GM19467 (cell line): Measurements from ENCODE around the gene KANSL1.
"Not testable (repeated sequence)": the region's sequence is repeated elsewhere in the genome, so short reads cannot be mapped to it uniquely, and the experiment has no call there.

Experiments used
- ATAC-seq: cut with Tn5 transposase; IDR thresholded peaks from one replicate; pipeline ENCODE4 v1.9.1; 2021; ENCODE audit warnings: mild to moderate bottlenecking, moderate library complexity; ENCODE audit not compliant: unreplicated experiment

Gene KANSL1

DNA sequence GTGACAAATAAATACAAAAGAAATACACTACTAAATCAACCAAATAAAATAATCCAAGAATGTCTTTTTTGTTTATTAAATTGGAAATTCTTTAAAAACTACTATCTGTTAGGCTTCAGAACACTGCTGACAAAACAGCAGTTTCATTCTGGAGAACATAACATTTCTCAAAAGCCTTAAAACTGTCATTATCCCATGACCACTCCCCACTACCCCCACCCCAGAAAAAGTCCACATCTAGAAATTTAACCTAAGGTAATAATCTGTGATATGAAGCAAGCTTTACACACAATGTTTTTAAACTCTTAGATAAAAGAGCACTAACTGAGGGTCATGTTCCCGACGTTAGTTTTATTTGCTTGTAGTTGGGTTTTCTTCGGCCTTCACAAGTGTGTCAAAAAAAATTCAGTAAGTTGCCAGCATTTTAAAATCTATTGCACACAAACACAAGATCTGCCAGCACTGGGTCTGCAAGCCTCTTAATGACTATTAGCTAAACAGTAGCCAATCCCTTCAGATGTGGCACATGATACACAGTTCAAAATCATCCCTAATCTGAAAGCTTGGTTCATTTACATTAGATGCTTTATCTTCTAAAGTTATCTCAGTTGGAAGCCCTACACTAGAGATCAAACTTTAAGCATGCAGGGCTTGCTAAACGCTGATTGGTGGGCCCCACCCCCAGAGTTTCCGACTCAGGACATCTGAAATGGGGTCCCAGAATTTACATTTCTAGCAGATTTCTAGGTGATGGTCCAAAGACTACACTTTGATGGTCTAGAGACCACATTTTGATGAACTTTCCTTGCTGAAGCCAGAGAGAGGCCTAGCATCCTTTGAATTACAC, 75.2 kb downstream of the KANSL1 start:
- ATAC-seq = no peak

DNA sequence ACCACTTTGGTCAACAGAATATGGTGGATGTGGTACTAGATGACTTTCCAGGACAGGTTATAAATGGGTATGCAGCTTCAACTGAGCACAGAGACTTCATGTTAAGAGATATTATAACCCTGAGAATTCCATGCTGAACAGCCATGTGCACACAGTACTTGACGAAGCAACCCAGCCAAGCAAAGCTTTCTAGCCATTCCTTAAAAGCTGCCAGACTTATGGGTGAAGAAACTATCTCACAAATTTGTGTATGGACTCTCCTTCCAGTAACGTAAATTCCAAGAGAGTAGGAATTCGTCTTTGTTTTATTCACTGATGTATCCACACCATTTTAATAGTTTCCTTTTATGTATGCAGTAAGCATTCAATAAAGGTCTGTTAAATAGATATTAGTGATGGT, 76.1 kb downstream of the KANSL1 start:
- ATAC-seq = no peak

- no peak for ATAC-seq
These were observed 77.5 kb downstream of the KANSL1 start for GRCh38 chr17:46115699-46116098.

GRCh38 chr17:46111236-46111635, 82.0 kb downstream of the KANSL1 start:
- not testable (repeated sequence) for ATAC-seq

DNA sequence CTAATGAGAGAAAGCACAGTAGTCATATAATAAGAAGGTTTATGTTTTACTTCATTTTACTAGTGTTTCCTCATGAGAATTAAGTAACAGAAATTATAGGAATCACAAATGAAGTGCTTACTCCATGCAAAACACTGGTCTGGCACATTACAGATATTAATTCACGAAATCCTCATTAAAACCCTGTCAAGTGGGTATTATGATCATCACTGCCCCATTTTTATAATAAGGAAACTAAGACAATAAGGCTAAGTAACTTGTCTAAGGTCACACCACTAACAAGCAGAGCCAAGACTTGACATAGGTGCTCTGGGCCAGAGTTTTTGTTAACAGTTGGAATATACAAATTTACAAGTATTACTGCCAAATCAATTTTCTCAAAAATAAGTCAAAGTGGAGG, 83.0 kb downstream of the KANSL1 start:
- ATAC-seq = no peak

GRCh38 chr17:46109603-46110189, 83.5 kb downstream of the KANSL1 start:
- ATAC-seq = no peak

- no peak for ATAC-seq
These were observed 84.6 kb downstream of the KANSL1 start for GRCh38 chr17:46108550-46109110.

- ATAC-seq = no peak
These were observed 85.1 kb downstream of the KANSL1 start for GRCh38 chr17:46108120-46108519.

GRCh38 chr17:46106966-46107644, 86.1 kb downstream of the KANSL1 start:
- no peak for ATAC-seq

DNA sequence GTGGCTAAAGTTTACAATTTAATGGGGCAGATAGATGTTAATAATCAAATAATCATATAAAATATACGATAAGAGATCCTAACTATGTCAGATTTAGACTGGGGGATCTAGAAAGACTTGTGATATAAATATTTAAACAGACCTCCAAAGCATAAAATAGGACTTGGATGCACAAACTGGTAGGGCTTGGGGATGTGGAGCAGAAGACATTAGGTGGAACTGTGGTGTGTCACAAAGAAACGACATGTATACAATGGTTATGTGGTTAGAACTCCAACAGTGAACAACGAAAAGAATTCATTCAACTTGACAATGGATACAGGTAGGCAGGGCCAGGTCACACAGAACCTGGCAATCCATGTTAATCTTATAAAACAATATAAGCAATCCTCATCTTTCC, 90.4 kb downstream of the KANSL1 start:
- not testable (repeated sequence) for ATAC-seq

DNA sequence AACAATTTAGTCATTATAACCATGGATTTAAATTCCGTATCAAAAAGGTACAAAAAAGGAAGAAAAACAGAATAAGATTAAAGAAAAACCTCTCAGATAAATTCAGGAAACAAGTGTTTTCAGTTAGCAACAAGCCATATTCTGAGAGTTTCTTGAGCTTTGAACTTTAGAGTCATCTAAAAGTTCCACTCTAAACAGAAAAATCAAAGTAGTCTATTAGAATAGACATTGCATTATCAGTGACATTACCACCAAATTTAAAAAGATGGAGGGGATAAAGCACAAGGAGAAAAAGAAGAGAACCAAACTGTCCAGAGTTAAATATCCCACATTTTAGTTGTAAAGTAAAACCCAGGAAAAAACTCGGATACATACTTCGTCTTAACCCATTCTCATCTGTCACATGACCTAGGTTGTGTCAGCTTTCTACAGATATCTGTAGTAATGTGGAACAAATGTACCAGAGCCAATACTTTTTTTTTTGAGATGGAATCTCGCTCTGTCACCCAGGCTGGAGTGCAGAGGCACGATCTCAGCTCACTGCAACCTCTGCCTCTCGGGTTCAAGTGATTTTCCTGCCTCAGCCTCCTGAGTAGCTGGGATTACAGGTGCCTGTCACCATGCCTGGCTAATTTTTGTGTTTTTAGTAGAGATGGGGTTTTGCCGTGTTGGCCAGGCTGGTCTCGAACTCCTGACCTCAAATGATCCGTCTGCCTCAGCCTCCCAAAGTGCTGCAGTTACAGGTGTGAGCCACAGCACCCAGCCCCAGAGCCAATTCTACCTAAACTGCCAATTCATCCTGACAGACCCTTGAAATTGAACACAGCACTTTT, 91.2 kb downstream of the KANSL1 start:
- ATAC-seq = not testable (repeated sequence)

DNA sequence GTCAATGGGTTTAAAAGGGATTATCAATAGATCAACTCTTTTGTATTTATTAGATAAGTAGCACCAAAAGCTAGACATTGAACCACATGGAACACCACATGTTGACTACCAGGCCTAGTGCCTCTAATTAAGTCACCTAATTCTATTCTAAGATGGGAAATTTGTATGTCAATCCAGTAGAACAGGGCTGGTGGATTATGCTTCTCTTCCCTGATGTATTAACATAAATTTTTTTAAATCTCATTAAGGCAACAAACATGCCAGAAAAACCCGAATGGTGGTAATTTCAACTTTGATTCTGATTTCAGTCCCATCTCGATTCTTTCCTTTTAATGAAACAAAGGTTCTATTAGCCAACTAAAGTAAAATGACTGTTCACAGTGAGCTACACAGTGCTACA, 92.6 kb downstream of the KANSL1 start:
- ATAC-seq = no peak

- no peak for ATAC-seq
These were observed 93.4 kb downstream of the KANSL1 start for GRCh38 chr17:46099865-46100264.

DNA sequence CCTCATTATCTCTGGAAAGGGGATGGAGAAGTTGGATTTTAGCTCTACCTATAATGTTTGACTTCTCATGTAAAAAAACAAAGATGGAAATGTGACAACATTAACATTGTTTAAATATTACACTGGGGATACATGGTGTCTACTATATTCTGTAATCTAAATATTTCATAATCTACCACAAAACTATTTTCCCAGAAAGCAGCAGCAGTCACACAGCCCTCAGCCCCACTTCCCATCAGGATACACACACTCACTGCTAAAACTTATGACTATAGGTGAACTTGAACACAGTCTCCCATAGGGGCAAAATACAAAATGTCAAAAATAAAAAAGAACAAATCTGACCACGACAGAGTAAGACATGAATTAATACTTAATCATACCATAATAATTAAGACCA, 95.7 kb downstream of the KANSL1 start:
- ATAC-seq = no peak

DNA sequence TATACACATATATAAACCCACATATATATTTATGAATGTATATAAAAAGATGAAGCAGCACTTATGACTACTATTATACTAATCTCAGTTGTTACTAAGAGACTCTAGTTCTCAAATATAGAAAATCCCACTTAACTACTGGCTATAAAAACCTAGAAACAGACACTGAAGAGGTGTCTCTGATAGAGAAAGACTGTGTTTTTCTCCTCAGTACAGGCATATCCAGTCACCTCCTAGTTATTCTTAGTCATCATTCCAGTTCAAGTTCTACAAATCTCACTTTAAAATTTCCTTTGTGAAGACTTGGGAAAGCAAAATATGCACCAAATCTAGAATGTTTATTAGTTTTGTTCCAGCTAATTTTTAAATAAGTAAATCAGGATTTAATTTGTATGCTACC, 100.2 kb downstream of the KANSL1 start:
- ATAC-seq = no peak

- ATAC-seq = no peak
These were observed 102.4 kb downstream of the KANSL1 start for GRCh38 chr17:46090871-46091270.

DNA sequence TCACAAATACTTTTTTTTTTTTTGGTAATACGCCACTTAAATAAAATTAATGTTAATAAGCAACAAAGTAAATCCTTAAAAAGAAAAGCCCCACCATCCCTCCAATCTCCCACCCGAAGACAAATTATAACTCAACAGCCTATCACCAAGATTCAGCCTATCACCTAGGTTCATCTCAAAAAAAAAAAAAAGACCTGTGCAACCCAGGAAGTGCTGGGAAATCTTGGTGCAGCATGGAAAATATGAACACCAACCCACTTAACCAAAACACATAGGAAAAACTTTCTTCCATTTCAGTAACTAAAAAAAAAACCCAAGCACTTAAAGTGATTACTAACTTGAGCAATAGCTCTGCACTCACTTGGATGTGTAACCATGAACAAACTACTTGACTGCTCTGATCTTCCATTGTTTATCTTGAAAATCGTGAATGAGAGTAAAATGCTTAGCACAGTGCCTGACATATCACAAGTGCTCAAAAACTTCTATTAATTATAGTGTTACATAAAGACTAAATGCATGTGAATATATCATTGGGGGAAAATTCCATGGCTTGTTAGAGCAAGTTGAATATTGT, 103.8 kb downstream of the KANSL1 start:
- ATAC-seq = no peak

- no peak for ATAC-seq
These were observed 104.6 kb downstream of the KANSL1 start for GRCh38 chr17:46088595-46088994.

DNA sequence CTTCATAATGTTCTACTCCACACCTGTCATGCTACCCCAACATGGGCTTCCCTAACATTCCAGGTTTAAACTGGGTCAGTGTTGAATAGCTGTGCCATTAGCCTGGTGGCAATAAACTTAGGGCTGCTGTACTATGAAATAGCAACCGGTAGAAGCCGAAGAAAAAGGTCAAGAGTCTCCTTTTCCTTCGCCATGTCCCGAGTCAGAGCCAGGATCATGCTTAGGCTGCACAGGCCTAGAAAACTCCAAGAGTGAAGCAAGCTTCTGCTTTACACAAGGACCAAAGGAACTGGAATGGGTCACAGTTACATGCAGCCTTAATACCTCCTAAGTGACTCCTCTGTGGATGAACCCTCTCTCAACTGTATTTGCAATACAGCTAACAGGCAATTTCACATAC, 105.4 kb downstream of the KANSL1 start:
- not testable (repeated sequence) for ATAC-seq

DNA sequence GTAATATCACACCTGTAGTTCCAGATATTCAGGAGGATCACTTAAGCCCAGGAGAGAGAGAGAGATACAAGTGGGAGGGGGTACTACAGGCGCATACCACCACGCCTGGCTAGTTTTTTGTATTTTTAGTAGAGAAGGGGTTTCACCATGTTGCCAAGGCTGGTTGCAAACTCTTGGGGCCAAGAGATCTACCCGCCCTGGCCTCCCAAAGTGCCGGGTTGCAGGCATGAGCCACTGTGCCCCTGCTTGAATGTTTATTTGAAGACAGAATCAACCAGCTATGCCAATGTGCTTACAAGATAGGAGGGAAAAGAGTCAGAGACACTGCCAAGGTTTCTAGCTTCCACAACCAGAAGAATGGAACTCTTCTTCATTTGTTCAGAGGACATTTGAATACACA, 106.4 kb downstream of the KANSL1 start:
- ATAC-seq = no peak
